ENCODE measurements around the gene LRP1B. TPM values are rescaled to one million over a fixed set of nuclear protein-coding genes. Genes with fewer than 3 reads are reported as not detected.

Gene LRP1B
- total RNA-seq (not detected), polyA plus RNA-seq (not detected)

GRCh38 chr2:142131010-142131669, at the start of gene LRP1B:
LRP1B (minus strand) TSS chr2:142131016; CDS start chr2:142130729, 287 bp downstream.
- H3K36me3 Mint-ChIP-seq, result no peaks in the 10 kb centered on the region
- peaks cover 0 to 2% (median 0%) of the 10 kb centered on the region in 4 donors for H3K4me1 Mint-ChIP-seq
- ATAC-seq (ENCODE audit: low read depth in 2 of 2), result no peak
- no peaks in the 10 kb centered on the region for H3K4me1 ChIP-seq (ENCODE audit: control insufficient read depth, insufficient read depth, low read length, poor library complexity, severe bottlenecking)
- no peak within 1 kb of the TSS for H3K4me3 ChIP-seq (ENCODE audit: low read depth, low read length)
- no peaks in the 10 kb centered on the region for H3K9me3 ChIP-seq (ENCODE audit: control insufficient read depth in 2 of 2, low read length in 2 of 2)
- no peak for DNase-seq
- no peak within 1 kb of the TSS for H3K27ac ChIP-seq (ENCODE audit: insufficient read depth, low read length, poor library complexity, severe bottlenecking)
- H3K27ac Mint-ChIP-seq, result no peak within 1 kb of the TSS
- H3K4me3 Mint-ChIP-seq, result peak within 1 kb of the TSS in 1 of 4 donors; percentile 43
- H3K27me3 ChIP-seq (ENCODE audit: control insufficient read depth, insufficient read depth, low read length), result no peaks in the 10 kb centered on the region
- H3K27me3 Mint-ChIP-seq, result peaks cover 20% of the 10 kb centered on the region
- H3K9me3 Mint-ChIP-seq, result peaks cover 0 to 3% (median 0%) of the 10 kb centered on the region in 7 donors
- no peaks in the 10 kb centered on the region for H3K36me3 ChIP-seq (ENCODE audit: control insufficient read depth, insufficient read depth, low read length)

GRCh38 chr2:142179686-142180085, 48.9 kb upstream of the LRP1B start:
- Mint-ChIP-seq H3K4me3 (no peak overlapping the region), H3K36me3 (no peaks in the 10 kb centered on the region), H3K27ac (no peak overlapping the region), H3K9me3 (peaks cover 3 to 23% (median 7%) of the 10 kb centered on the region in 7 donors), H3K4me1 (no peaks in the 10 kb centered on the region), H3K27me3 (no peaks in the 10 kb centered on the region)
- Histone ChIP-seq H3K4me1 (ENCODE audit: control insufficient read depth, insufficient read depth, low read length, poor library complexity, severe bottlenecking) (no peaks in the 10 kb centered on the region), H3K27ac (ENCODE audit: insufficient read depth, low read length, poor library complexity, severe bottlenecking) (no peak overlapping the region), H3K4me3 (ENCODE audit: low read depth, low read length) (no peak overlapping the region), H3K36me3 (ENCODE audit: control insufficient read depth, insufficient read depth, low read length) (no peaks in the 10 kb centered on the region), H3K9me3 (ENCODE audit: control insufficient read depth in 2 of 2, low read length in 2 of 2) (peaks cover 0 to 2% of the 10 kb centered on the region in 2 experiments), H3K27me3 (ENCODE audit: control insufficient read depth, insufficient read depth, low read length) (no peaks in the 10 kb centered on the region)
- ATAC-seq (ENCODE audit: low read depth in 2 of 2) (no peak), DNase-seq (no peak)

GRCh38 chr2:142178604-142179003, 47.8 kb upstream of the LRP1B start:
- Histone ChIP-seq H3K9me3 (ENCODE audit: control insufficient read depth in 2 of 2, low read length in 2 of 2) (no peaks in the 10 kb centered on the region), H3K4me1 (ENCODE audit: control insufficient read depth, insufficient read depth, low read length, poor library complexity, severe bottlenecking) (no peaks in the 10 kb centered on the region), H3K4me3 (ENCODE audit: low read depth, low read length) (no peak overlapping the region), H3K27ac (ENCODE audit: insufficient read depth, low read length, poor library complexity, severe bottlenecking) (no peak overlapping the region), H3K27me3 (ENCODE audit: control insufficient read depth, insufficient read depth, low read length) (no peaks in the 10 kb centered on the region), H3K36me3 (ENCODE audit: control insufficient read depth, insufficient read depth, low read length) (no peaks in the 10 kb centered on the region)
- H3K9me3 Mint-ChIP-seq, result peaks cover 3 to 23% (median 7%) of the 10 kb centered on the region in 7 donors
- no peak overlapping the region for H3K27ac Mint-ChIP-seq
- ATAC-seq (ENCODE audit: low read depth in 2 of 2) (no peak), DNase-seq (no peak)
- no peak overlapping the region for H3K4me3 Mint-ChIP-seq
- no peaks in the 10 kb centered on the region for H3K4me1 Mint-ChIP-seq
- no peaks in the 10 kb centered on the region for H3K36me3 Mint-ChIP-seq
- no peaks in the 10 kb centered on the region for H3K27me3 Mint-ChIP-seq

- no peak for DNase-seq
- Histone ChIP-seq H3K9me3 (ENCODE audit: control insufficient read depth in 2 of 2, low read length in 2 of 2) (no peaks in the 10 kb centered on the region), H3K4me1 (ENCODE audit: control insufficient read depth, insufficient read depth, low read length, poor library complexity, severe bottlenecking) (no peaks in the 10 kb centered on the region), H3K27me3 (ENCODE audit: control insufficient read depth, insufficient read depth, low read length) (no peaks in the 10 kb centered on the region), H3K36me3 (ENCODE audit: control insufficient read depth, insufficient read depth, low read length) (no peaks in the 10 kb centered on the region), H3K27ac (ENCODE audit: insufficient read depth, low read length, poor library complexity, severe bottlenecking) (no peak overlapping the region), H3K4me3 (ENCODE audit: low read depth, low read length) (no peak overlapping the region)
- H3K4me3 Mint-ChIP-seq, result no peak overlapping the region
- no peaks in the 10 kb centered on the region for H3K27me3 Mint-ChIP-seq
- no peak for ATAC-seq (ENCODE audit: low read depth in 2 of 2)
- no peaks in the 10 kb centered on the region for H3K4me1 Mint-ChIP-seq
- H3K9me3 Mint-ChIP-seq, result peaks cover 0 to 18% (median 2%) of the 10 kb centered on the region in 7 donors
- no peak overlapping the region for H3K27ac Mint-ChIP-seq
- H3K36me3 Mint-ChIP-seq, result no peaks in the 10 kb centered on the region
Measured at GRCh38 chr2:142176941-142177340, 46.1 kb upstream of the LRP1B start.

GRCh38 chr2:142175813-142176338, 45.1 kb upstream of the LRP1B start:
- H3K27me3 ChIP-seq (ENCODE audit: control insufficient read depth, insufficient read depth, low read length), result no peaks in the 10 kb centered on the region

GRCh38 chr2:142174176-142174575, 43.4 kb upstream of the LRP1B start:
- peaks cover 0 to 11% (median 4%) of the 10 kb centered on the region in 7 donors for H3K9me3 Mint-ChIP-seq
- no peak for ATAC-seq (ENCODE audit: low read depth in 2 of 2)
- H3K27me3 Mint-ChIP-seq, result no peaks in the 10 kb centered on the region
- H3K4me3 Mint-ChIP-seq, result no peak overlapping the region
- H3K4me1 Mint-ChIP-seq, result no peaks in the 10 kb centered on the region
- no peaks in the 10 kb centered on the region for H3K36me3 Mint-ChIP-seq
- no peaks in the 10 kb centered on the region for H3K4me1 ChIP-seq (ENCODE audit: control insufficient read depth, insufficient read depth, low read length, poor library complexity, severe bottlenecking)
- no peaks in the 10 kb centered on the region for H3K27me3 ChIP-seq (ENCODE audit: control insufficient read depth, insufficient read depth, low read length)
- H3K9me3 ChIP-seq (ENCODE audit: control insufficient read depth in 2 of 2, low read length in 2 of 2), result no peaks in the 10 kb centered on the region
- DNase-seq, result no peak
- no peak overlapping the region for H3K4me3 ChIP-seq (ENCODE audit: low read depth, low read length)
- H3K36me3 ChIP-seq (ENCODE audit: control insufficient read depth, insufficient read depth, low read length), result no peaks in the 10 kb centered on the region
- H3K27ac Mint-ChIP-seq, result no peak overlapping the region
- no peak overlapping the region for H3K27ac ChIP-seq (ENCODE audit: insufficient read depth, low read length, poor library complexity, severe bottlenecking)

More at GRCh38 chr2:142175813-142176338, 45.1 kb upstream of the LRP1B start:
- H3K27ac Mint-ChIP-seq, result no peak overlapping the region
- H3K36me3 Mint-ChIP-seq, result no peaks in the 10 kb centered on the region
- H3K9me3 Mint-ChIP-seq, result peaks cover under 1 to 16% (median 6%) of the 10 kb centered on the region in 7 donors
- Histone ChIP-seq H3K36me3 (ENCODE audit: control insufficient read depth, insufficient read depth, low read length) (no peaks in the 10 kb centered on the region), H3K4me3 (ENCODE audit: low read depth, low read length) (no peak overlapping the region), H3K4me1 (ENCODE audit: control insufficient read depth, insufficient read depth, low read length, poor library complexity, severe bottlenecking) (no peaks in the 10 kb centered on the region), H3K27ac (ENCODE audit: insufficient read depth, low read length, poor library complexity, severe bottlenecking) (no peak overlapping the region), H3K9me3 (ENCODE audit: control insufficient read depth in 2 of 2, low read length in 2 of 2) (no peaks in the 10 kb centered on the region)
- H3K4me3 Mint-ChIP-seq, result no peak overlapping the region
- H3K4me1 Mint-ChIP-seq, result no peaks in the 10 kb centered on the region
- ATAC-seq (ENCODE audit: low read depth in 2 of 2) (no peak), DNase-seq (no peak)
- no peaks in the 10 kb centered on the region for H3K27me3 Mint-ChIP-seq

- peaks cover 0 to 8% (median 3%) of the 10 kb centered on the region in 7 donors for H3K9me3 Mint-ChIP-seq
- Histone ChIP-seq H3K36me3 (ENCODE audit: control insufficient read depth, insufficient read depth, low read length) (no peaks in the 10 kb centered on the region), H3K4me1 (ENCODE audit: control insufficient read depth, insufficient read depth, low read length, poor library complexity, severe bottlenecking) (no peaks in the 10 kb centered on the region), H3K4me3 (ENCODE audit: low read depth, low read length) (no peak overlapping the region), H3K27ac (ENCODE audit: insufficient read depth, low read length, poor library complexity, severe bottlenecking) (no peak overlapping the region), H3K9me3 (ENCODE audit: control insufficient read depth in 2 of 2, low read length in 2 of 2) (no peaks in the 10 kb centered on the region), H3K27me3 (ENCODE audit: control insufficient read depth, insufficient read depth, low read length) (no peaks in the 10 kb centered on the region)
- H3K36me3 Mint-ChIP-seq, result no peaks in the 10 kb centered on the region
- no peaks in the 10 kb centered on the region for H3K4me1 Mint-ChIP-seq
- no peaks in the 10 kb centered on the region for H3K27me3 Mint-ChIP-seq
- H3K4me3 Mint-ChIP-seq, result no peak overlapping the region
- DNase-seq (no peak), ATAC-seq (ENCODE audit: low read depth in 2 of 2) (no peak)
- no peak overlapping the region for H3K27ac Mint-ChIP-seq
Measured at GRCh38 chr2:142170847-142171246, 40.0 kb upstream of the LRP1B start.

GRCh38 chr2:142165790-142166189, 35.0 kb upstream of the LRP1B start:
- no peak overlapping the region for H3K27ac Mint-ChIP-seq
- Histone ChIP-seq H3K9me3 (ENCODE audit: control insufficient read depth in 2 of 2, low read length in 2 of 2) (no peaks in the 10 kb centered on the region), H3K4me3 (ENCODE audit: low read depth, low read length) (no peak overlapping the region), H3K27ac (ENCODE audit: insufficient read depth, low read length, poor library complexity, severe bottlenecking) (no peak overlapping the region), H3K36me3 (ENCODE audit: control insufficient read depth, insufficient read depth, low read length) (no peaks in the 10 kb centered on the region), H3K27me3 (ENCODE audit: control insufficient read depth, insufficient read depth, low read length) (no peaks in the 10 kb centered on the region), H3K4me1 (ENCODE audit: control insufficient read depth, insufficient read depth, low read length, poor library complexity, severe bottlenecking) (no peaks in the 10 kb centered on the region)
- H3K4me1 Mint-ChIP-seq, result no peaks in the 10 kb centered on the region
- no peaks in the 10 kb centered on the region for H3K36me3 Mint-ChIP-seq
- ATAC-seq (ENCODE audit: low read depth in 2 of 2) (no peak), DNase-seq (no peak)
- peaks cover 0 to 20% (median 10%) of the 10 kb centered on the region in 7 donors for H3K9me3 Mint-ChIP-seq
- H3K27me3 Mint-ChIP-seq, result no peaks in the 10 kb centered on the region
- H3K4me3 Mint-ChIP-seq, result no peak overlapping the region

Measured in CD4-positive, CD25-positive, alpha-beta regulatory T cell (primary cell).